Endodermal cell (in vitro differentiated cells): ENCODE results near the gene NELFCD. TPM values are rescaled to one million over a fixed set of nuclear protein-coding genes. Genes with fewer than 3 reads are reported as not detected.

Experiments
- DNase-seq: peaks from one replicate; pipeline ENCODE4 v3.0.0-alpha.2; 2017
- H3K27ac ChIP-seq: 2 replicates; pipeline ENCODE4 v1.5.1; 2013; ENCODE audit warnings: mild to moderate bottlenecking, low read depth, low read length, moderate library complexity
- H3K27me3 ChIP-seq: 2 replicates; pipeline ENCODE4 v1.6.1; 2013; ENCODE audit warnings: mild to moderate bottlenecking, low read length, moderate library complexity; ENCODE audit not compliant: insufficient read depth, control insufficient read depth, poor library complexity, severe bottlenecking
- H3K36me3 ChIP-seq: 2 replicates; pipeline ENCODE4 v1.7.0; 2013; ENCODE audit warnings: mild to moderate bottlenecking, low read length, moderate library complexity; ENCODE audit not compliant: control insufficient read depth, insufficient read depth
- H3K4me1 ChIP-seq: one replicate; pipeline ENCODE4 v1.7.0; 2013; ENCODE audit warnings: low read length; ENCODE audit not compliant: control insufficient read depth, insufficient read depth
- H3K4me3 ChIP-seq: 2 replicates; pipeline ENCODE4 v1.5.1; 2013; ENCODE audit warnings: mild to moderate bottlenecking, low read length, moderate library complexity
- H3K9ac ChIP-seq: 2 replicates; pipeline ENCODE4 v1.6.1; 2013; ENCODE audit warnings: mild to moderate bottlenecking, low read length, moderate library complexity; ENCODE audit not compliant: poor library complexity, severe bottlenecking; ENCODE audit errors: extremely low read depth
- H3K9me3 ChIP-seq: 2 replicates; pipeline ENCODE4 v1.6.1; 2013; ENCODE audit warnings: mild to moderate bottlenecking, low read length, moderate library complexity; ENCODE audit not compliant: control insufficient read depth
- H3K27ac Mint-ChIP-seq: 2 replicates; pipeline ENCODE4 v1.8.0; 2020; ENCODE audit warnings: mixed read lengths
- H3K27me3 Mint-ChIP-seq: 2 replicates; pipeline ENCODE4 v1.8.0; 2021; ENCODE audit warnings: mild to moderate bottlenecking, mixed read lengths; ENCODE audit not compliant: insufficient read depth
- H3K36me3 Mint-ChIP-seq: 2 replicates; pipeline ENCODE4 v1.8.0; 2020; ENCODE audit warnings: low read depth, mixed read lengths
- H3K4me1 Mint-ChIP-seq: 2 replicates; pipeline ENCODE4 v1.8.0; 2020; ENCODE audit warnings: mixed read lengths
- H3K4me3 Mint-ChIP-seq: 2 replicates; pipeline ENCODE4 v1.8.0; 2020; ENCODE audit warnings: mild to moderate bottlenecking, moderate library complexity, mixed read lengths
- H3K9me3 Mint-ChIP-seq: 2 replicates; pipeline ENCODE4 v1.8.0; 2020; ENCODE audit warnings: mild to moderate bottlenecking, mixed read lengths
- WGBS, 2 experiments: methylation state at CpG; one replicate each; pipeline versions ENCODE4 v1.1.5 to v1.1.7; 2013; ENCODE audit warnings: missing lambda C conversion rate in 2 of 2, mixed read lengths in 1 of 2; ENCODE audit not compliant: insufficient coverage in 1 of 2, insufficient read length in 1 of 2; 5-methylcytosine and 5-hydroxymethylcytosine counted together
- total RNA-seq, 2 donors: library from RNA; stranded (reverse); fragmentation: NEBNext Ultra II Directional in 1 of 2; extraction: Animal tissue kit (Norgen Biotek cat#: 25700) in 1 of 2; gene quantifications; 2 replicates in 1 of 2; 3 replicates in 1 of 2; pipeline ENCODE4 v1.2.1, GENCODE V29; 2021
- TF ChIP-seq, protein P1 (sequence below): fragments of 200-600 bp; sonication (generic); conservative IDR thresholded peaks from 2 replicates; pipeline ENCODE4 v1.5.0; 2021; ENCODE audit warnings: antibody characterized with exemption, mild to moderate bottlenecking

Gene NELFCD
- total RNA-seq, 2 donors from 2014 or later: 66.6 to 72.5 TPM

GRCh38 chr20:58998656-58999055, 17.6 kb downstream of the NELFCD start:
- Histone ChIP-seq H3K36me3 (peaks cover 32% of the 10 kb centered on the region), H3K27me3 (no peaks in the 10 kb centered on the region), H3K27ac (no peak overlapping the region), H3K4me1 (no peaks in the 10 kb centered on the region), H3K9ac (no peak overlapping the region), H3K4me3 (no peak overlapping the region), H3K9me3 (no peaks in the 10 kb centered on the region)
- Mint-ChIP-seq H3K4me1 (no peaks in the 10 kb centered on the region), H3K27me3 (no peaks in the 10 kb centered on the region), H3K4me3 (no peak overlapping the region), H3K36me3 (peaks cover 70% of the 10 kb centered on the region), H3K27ac (no peak overlapping the region), H3K9me3 (no peaks in the 10 kb centered on the region)
- no peak for DNase-seq
- TF ChIP-seq, protein P1, sequence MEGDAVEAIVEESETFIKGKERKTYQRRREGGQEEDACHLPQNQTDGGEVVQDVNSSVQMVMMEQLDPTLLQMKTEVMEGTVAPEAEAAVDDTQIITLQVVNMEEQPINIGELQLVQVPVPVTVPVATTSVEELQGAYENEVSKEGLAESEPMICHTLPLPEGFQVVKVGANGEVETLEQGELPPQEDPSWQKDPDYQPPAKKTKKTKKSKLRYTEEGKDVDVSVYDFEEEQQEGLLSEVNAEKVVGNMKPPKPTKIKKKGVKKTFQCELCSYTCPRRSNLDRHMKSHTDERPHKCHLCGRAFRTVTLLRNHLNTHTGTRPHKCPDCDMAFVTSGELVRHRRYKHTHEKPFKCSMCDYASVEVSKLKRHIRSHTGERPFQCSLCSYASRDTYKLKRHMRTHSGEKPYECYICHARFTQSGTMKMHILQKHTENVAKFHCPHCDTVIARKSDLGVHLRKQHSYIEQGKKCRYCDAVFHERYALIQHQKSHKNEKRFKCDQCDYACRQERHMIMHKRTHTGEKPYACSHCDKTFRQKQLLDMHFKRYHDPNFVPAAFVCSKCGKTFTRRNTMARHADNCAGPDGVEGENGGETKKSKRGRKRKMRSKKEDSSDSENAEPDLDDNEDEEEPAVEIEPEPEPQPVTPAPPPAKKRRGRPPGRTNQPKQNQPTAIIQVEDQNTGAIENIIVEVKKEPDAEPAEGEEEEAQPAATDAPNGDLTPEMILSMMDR: no peak
- WGBS, 2 experiments: 83 to 92% methylated on average over 10 of the region's 11 CpGs

GRCh38 chr20:59000326-59000725, 19.3 kb downstream of the NELFCD start:
- Mint-ChIP-seq H3K27me3 (peaks cover 2% of the 10 kb centered on the region), H3K36me3 (peaks cover 64% of the 10 kb centered on the region), H3K27ac (no peak overlapping the region), H3K9me3 (no peaks in the 10 kb centered on the region), H3K4me1 (no peaks in the 10 kb centered on the region), H3K4me3 (no peak overlapping the region)
- H3K9ac ChIP-seq: no peak overlapping the region
- H3K4me3 ChIP-seq: no peak overlapping the region
- H3K36me3 ChIP-seq: peaks cover 20% of the 10 kb centered on the region
- WGBS, 2 experiments: 73% methylated on average over 3 of the region's 3 CpGs; no CpG with 5 or more reads in 1 of the 2 experiments
- TF ChIP-seq, protein P1: no peak
- no peaks in the 10 kb centered on the region for H3K27me3 ChIP-seq
- H3K9me3 ChIP-seq: no peaks in the 10 kb centered on the region
- no peaks in the 10 kb centered on the region for H3K4me1 ChIP-seq
- no peak overlapping the region for H3K27ac ChIP-seq
- no peak for DNase-seq

DNA sequence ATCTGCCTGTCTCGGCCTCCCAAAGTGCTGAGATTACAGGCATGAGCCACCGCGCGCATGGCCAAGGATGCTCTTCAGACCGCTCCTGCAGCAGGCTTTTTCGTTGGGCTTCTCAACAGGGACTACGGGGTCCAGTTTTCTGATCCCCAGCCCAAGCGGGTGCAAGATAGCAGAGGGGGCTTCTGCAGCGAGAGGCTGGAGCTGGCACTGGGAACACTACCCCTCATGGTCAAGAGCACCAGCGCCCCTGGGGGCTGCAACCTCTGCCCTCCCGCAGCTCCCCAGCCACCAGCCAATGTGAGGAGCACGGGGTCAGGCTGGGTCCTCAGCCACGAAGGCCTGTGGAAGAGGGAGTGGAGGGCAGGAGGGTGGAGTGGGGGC, 20.0 kb downstream of the NELFCD start:
- H3K4me3 Mint-ChIP-seq: no peak overlapping the region
- no peak overlapping the region for H3K4me3 ChIP-seq
- no peaks in the 10 kb centered on the region for H3K9me3 Mint-ChIP-seq
- no peak overlapping the region for H3K27ac Mint-ChIP-seq
- no peak overlapping the region for H3K9ac ChIP-seq
- H3K36me3 ChIP-seq: peaks cover 15% of the 10 kb centered on the region
- H3K36me3 Mint-ChIP-seq: peaks cover 57% of the 10 kb centered on the region
- no peaks in the 10 kb centered on the region for H3K4me1 Mint-ChIP-seq
- H3K4me1 ChIP-seq: no peaks in the 10 kb centered on the region
- H3K9me3 ChIP-seq: no peaks in the 10 kb centered on the region
- H3K27me3 ChIP-seq: no peaks in the 10 kb centered on the region
- TF ChIP-seq, protein P1: no peak
- DNase-seq: no peak
- H3K27ac ChIP-seq: no peak overlapping the region
- WGBS, 2 experiments: 93 to 100% methylated on average over 3 to 13 of the region's 13 CpGs
- H3K27me3 Mint-ChIP-seq: peaks cover 2% of the 10 kb centered on the region
